Measurements from ENCODE around the gene F13B. TPM values are rescaled to one million over a fixed set of nuclear protein-coding genes. Genes with fewer than 3 reads are reported as not detected.

Gene F13B
- total RNA-seq, 1 experiment from 2014 or later, result not detected

- TF ChIP-seq ATF3 (IDR thresholded peaks at IDR 0.05), result no peak
- no peak for TF ChIP-seq POLR2AphosphoS5 (IDR thresholded peaks at IDR 0.05; ENCODE audit: low read depth, low read length)
- TF ChIP-seq, protein P1, sequence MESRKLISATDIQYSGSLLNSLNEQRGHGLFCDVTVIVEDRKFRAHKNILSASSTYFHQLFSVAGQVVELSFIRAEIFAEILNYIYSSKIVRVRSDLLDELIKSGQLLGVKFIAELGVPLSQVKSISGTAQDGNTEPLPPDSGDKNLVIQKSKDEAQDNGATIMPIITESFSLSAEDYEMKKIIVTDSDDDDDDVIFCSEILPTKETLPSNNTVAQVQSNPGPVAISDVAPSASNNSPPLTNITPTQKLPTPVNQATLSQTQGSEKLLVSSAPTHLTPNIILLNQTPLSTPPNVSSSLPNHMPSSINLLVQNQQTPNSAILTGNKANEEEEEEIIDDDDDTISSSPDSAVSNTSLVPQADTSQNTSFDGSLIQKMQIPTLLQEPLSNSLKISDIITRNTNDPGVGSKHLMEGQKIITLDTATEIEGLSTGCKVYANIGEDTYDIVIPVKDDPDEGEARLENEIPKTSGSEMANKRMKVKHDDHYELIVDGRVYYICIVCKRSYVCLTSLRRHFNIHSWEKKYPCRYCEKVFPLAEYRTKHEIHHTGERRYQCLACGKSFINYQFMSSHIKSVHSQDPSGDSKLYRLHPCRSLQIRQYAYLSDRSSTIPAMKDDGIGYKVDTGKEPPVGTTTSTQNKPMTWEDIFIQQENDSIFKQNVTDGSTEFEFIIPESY (IDR thresholded peaks at IDR 0.05; ENCODE audit: extremely low read depth, insufficient replicate concordance, low read length), result no peak
- TF ChIP-seq ZFX (IDR thresholded peaks at IDR 0.05), result no peak
- TF ChIP-seq, protein P2, sequence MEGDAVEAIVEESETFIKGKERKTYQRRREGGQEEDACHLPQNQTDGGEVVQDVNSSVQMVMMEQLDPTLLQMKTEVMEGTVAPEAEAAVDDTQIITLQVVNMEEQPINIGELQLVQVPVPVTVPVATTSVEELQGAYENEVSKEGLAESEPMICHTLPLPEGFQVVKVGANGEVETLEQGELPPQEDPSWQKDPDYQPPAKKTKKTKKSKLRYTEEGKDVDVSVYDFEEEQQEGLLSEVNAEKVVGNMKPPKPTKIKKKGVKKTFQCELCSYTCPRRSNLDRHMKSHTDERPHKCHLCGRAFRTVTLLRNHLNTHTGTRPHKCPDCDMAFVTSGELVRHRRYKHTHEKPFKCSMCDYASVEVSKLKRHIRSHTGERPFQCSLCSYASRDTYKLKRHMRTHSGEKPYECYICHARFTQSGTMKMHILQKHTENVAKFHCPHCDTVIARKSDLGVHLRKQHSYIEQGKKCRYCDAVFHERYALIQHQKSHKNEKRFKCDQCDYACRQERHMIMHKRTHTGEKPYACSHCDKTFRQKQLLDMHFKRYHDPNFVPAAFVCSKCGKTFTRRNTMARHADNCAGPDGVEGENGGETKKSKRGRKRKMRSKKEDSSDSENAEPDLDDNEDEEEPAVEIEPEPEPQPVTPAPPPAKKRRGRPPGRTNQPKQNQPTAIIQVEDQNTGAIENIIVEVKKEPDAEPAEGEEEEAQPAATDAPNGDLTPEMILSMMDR (IDR thresholded peaks at IDR 0.05 in 2 of 3, conservative IDR thresholded peaks at IDR 0.05 in 1 of 3; ENCODE audit: borderline replicate concordance in 1 of 3, insufficient read depth in 1 of 3, low read depth in 2 of 3, low read length in 2 of 3), result no peak
- TF ChIP-seq ZNF274 (IDR thresholded peaks at IDR 0.05; ENCODE audit: low read depth, low read length), result no peak
- no peak for TF ChIP-seq SIN3A (IDR thresholded peaks at IDR 0.05; ENCODE audit: low read depth)
Observed at GRCh38 chr1:197080323-197080722, 13.3 kb upstream of the F13B start (continued).

DNA sequence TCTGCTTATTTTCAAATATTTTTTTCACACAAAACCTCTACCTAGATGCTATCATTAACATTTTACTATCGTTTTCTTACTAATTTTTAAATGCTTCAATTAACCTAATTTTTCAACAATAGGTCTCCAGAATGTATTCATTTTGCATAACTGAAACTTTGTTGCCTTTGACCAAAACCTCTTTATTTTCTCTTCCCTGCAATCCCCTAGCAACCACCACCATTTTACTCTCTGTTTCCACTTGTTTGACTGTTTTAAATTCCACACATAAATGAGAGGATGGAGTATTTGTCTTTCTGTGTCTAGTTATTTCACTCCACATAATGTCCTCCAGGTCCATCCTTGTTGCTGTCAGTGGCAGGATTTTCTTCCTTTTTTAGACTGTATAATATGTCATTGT lies 9.5 kb upstream of the F13B start:
- Histone ChIP-seq H3K4me1 (ENCODE audit: control insufficient read depth in 1 of 2, insufficient read depth in 2 of 2, low read length in 2 of 2) (no peaks in the 10 kb centered on the region), H3K9me3 (ENCODE audit: control insufficient read depth in 1 of 2, insufficient read depth in 1 of 2, low read depth in 1 of 2, low read length in 2 of 2) (peaks cover 0 to 5% of the 10 kb centered on the region in 2 experiments; a peak in 1 of 4 replicates), H3K9me2 (ENCODE audit: insufficient read depth) (no peaks in the 10 kb centered on the region), H4K20me1 (ENCODE audit: insufficient read depth) (no peaks in the 10 kb centered on the region), H3K4me3 (replicated peaks in 1 of 2; ENCODE audit: low read depth in 1 of 2, low read length in 2 of 2) (no peak overlapping the region), H2AFZ (ENCODE audit: low read depth, low read length, poor library complexity, severe bottlenecking) (no peak overlapping the region), H3K9ac (ENCODE audit: low read length) (no peak overlapping the region), H3K79me2 (ENCODE audit: insufficient read depth, low read length) (no peaks in the 10 kb centered on the region), H3K27ac (ENCODE audit: low read depth, low read length) (no peak overlapping the region), H3K4me2 (ENCODE audit: low read length) (no peak overlapping the region), H3K36me3 (ENCODE audit: control insufficient read depth in 1 of 2, insufficient read depth in 2 of 2, low read length in 2 of 2) (no peaks in the 10 kb centered on the region), H3K27me3 (ENCODE audit: insufficient read depth, low read length) (no peaks in the 10 kb centered on the region)
- ATAC-seq, result no peak
- intact Hi-C loops (cut with micrococcal nuclease), result no loop called here
- TF ChIP-seq ELF1 (IDR thresholded peaks at IDR 0.05; ENCODE audit: borderline replicate concordance, low read depth), result no peak
- TF ChIP-seq, protein P2 (IDR thresholded peaks at IDR 0.05 in 2 of 3, conservative IDR thresholded peaks at IDR 0.05 in 1 of 3; ENCODE audit: borderline replicate concordance in 1 of 3, insufficient read depth in 1 of 3, low read depth in 2 of 3, low read length in 2 of 3), result no peak
- no peak for DNase-seq (ENCODE audit: low read depth, low spot score)
- ChIA-PET CTCF (no interaction called here), RAD21 (ENCODE audit: low non-redundant PET in 1 of 2, low total read pairs in 2 of 2, uncharacterized antibody in 2 of 2, unreplicated experiment in 2 of 2) (no interaction called here), POLR2A (no interaction called here)
- BruUV-seq (replicated peaks), result no TSS peak

Measured in HCT116 (cell line).